ENCODE measurements around the gene GP9.

DNA sequence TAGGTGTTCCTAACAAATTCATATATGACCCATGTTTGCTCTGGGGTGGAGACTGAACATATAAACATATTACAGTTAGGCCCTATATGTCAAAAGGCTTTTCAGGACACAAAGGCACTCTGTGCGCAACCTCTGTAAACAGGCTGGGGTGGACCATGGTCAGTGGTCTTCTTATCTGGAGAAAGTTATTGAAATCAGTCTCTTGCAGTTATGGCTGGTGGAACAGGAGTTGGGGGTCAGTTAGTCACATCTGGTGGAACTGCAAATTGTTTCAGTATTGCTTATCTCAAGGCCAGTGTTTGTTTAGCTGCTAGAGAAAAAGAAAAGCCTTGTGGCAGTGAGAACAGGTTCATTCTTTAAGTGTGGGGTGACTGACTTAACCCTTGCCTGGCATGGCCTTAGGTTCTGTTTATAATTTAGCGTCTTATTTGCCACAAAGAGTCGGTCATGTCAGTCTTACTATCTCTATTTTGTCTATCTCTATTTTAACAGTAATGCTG lies 5.9 kb upstream of the GP9 start:
- TF ChIP-seq, protein P1, sequence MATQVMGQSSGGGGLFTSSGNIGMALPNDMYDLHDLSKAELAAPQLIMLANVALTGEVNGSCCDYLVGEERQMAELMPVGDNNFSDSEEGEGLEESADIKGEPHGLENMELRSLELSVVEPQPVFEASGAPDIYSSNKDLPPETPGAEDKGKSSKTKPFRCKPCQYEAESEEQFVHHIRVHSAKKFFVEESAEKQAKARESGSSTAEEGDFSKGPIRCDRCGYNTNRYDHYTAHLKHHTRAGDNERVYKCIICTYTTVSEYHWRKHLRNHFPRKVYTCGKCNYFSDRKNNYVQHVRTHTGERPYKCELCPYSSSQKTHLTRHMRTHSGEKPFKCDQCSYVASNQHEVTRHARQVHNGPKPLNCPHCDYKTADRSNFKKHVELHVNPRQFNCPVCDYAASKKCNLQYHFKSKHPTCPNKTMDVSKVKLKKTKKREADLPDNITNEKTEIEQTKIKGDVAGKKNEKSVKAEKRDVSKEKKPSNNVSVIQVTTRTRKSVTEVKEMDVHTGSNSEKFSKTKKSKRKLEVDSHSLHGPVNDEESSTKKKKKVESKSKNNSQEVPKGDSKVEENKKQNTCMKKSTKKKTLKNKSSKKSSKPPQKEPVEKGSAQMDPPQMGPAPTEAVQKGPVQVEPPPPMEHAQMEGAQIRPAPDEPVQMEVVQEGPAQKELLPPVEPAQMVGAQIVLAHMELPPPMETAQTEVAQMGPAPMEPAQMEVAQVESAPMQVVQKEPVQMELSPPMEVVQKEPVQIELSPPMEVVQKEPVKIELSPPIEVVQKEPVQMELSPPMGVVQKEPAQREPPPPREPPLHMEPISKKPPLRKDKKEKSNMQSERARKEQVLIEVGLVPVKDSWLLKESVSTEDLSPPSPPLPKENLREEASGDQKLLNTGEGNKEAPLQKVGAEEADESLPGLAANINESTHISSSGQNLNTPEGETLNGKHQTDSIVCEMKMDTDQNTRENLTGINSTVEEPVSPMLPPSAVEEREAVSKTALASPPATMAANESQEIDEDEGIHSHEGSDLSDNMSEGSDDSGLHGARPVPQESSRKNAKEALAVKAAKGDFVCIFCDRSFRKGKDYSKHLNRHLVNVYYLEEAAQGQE (IDR thresholded peaks at IDR 0.05; ENCODE audit: insufficient read depth in 1 of 2, low read depth in 2 of 2, low read length in 2 of 2): no peak
- no peak for TF ChIP-seq SIN3A (IDR thresholded peaks at IDR 0.05; ENCODE audit: borderline replicate concordance, insufficient read depth, low read length)
- TF ChIP-seq POLR2AphosphoS5 (IDR thresholded peaks at IDR 0.05; ENCODE audit: low read depth, low read length): no peak
- TF ChIP-seq FOXP2 (optimal IDR thresholded peaks at IDR 0.05; ENCODE audit: borderline replicate concordance, extremely low read depth, extremely low read length, insufficient read depth): no peak
- no peak for TF ChIP-seq TAF1 (IDR thresholded peaks at IDR 0.05; ENCODE audit: borderline replicate concordance, insufficient read depth, low read length)

All from PFSK-1 (cell line).